ENCODE measurements around the gene SKI. TPM values are rescaled to one million over a fixed set of nuclear protein-coding genes. Genes with fewer than 3 reads are reported as not detected.

Gene SKI
- total RNA-seq, 1 experiment from 2014 or later, result 89.5 TPM

GRCh38 chr1:2239013-2239370 lies 10.9 kb downstream of the SKI start:
- Histone ChIP-seq H3K9ac (ENCODE audit: extremely low read depth, insufficient read length, low read length) (no peak overlapping the region), H2BK20ac (ENCODE audit: low read depth, low read length, poor library complexity, severe bottlenecking) (no peak overlapping the region), H3T11ph (ENCODE audit: low read length) (no peak overlapping the region), H2BK5ac (ENCODE audit: insufficient read length, low read length) (no peak overlapping the region), H3K4me2 (ENCODE audit: insufficient read depth, insufficient read length, low read length) (no peak overlapping the region), H2AFZ (ENCODE audit: low read length) (no peak overlapping the region), H3K79me1 (ENCODE audit: insufficient read depth, low read depth, low read length, poor library complexity, severe bottlenecking) (peaks cover 6% of the 10 kb centered on the region), H3K27me3 (ENCODE audit: insufficient read depth, low read length) (no peaks in the 10 kb centered on the region), H3K9me3 (ENCODE audit: control insufficient read depth, low read depth, low read length) (no peaks in the 10 kb centered on the region), H3K56ac (ENCODE audit: insufficient read length, low read depth, low read length) (no peak overlapping the region), H3K4me1 (ENCODE audit: insufficient read depth, low read length) (no peaks in the 10 kb centered on the region; the same call in 1 of the 2 replicates), H3K23me2 (ENCODE audit: insufficient read length, low read depth, low read length, poor library complexity, severe bottlenecking) (no peaks in the 10 kb centered on the region), H2BK15ac (ENCODE audit: low read depth, low read length) (no peak overlapping the region), H4K5ac (ENCODE audit: insufficient read length, low read depth, low read length) (no peak overlapping the region), H3K14ac (ENCODE audit: insufficient read depth, low read length) (no peak overlapping the region), H3K23ac (ENCODE audit: insufficient read length, low read depth, low read length) (no peak overlapping the region), H4K91ac (ENCODE audit: insufficient read length, low read depth, low read length) (no peak overlapping the region), H2BK12ac (ENCODE audit: insufficient read length, low read depth, low read length) (no peak overlapping the region), H3K4ac (ENCODE audit: low read depth, low read length) (no peak overlapping the region), H3K27ac (ENCODE audit: insufficient read length, low read depth, low read length) (no peak overlapping the region), H2AK5ac (ENCODE audit: insufficient read length, low read length) (no peak overlapping the region), H3K79me2 (ENCODE audit: insufficient read depth, low read length) (peaks cover 80% of the 10 kb centered on the region), H3K18ac (ENCODE audit: insufficient read length, low read depth, low read length) (no peak overlapping the region), H4K20me1 (ENCODE audit: control insufficient read depth, insufficient read depth, insufficient read length) (peaks cover 3% of the 10 kb centered on the region), H4K8ac (replicated peaks; ENCODE audit: insufficient read length, low read depth, low read length) (no peak overlapping the region), H2BK120ac (ENCODE audit: low read depth, low read length, poor library complexity, severe bottlenecking) (no peak overlapping the region)
- H3K27ac Mint-ChIP-seq, result no peak overlapping the region
- peaks cover 13 to 30% (median 23%) of the 10 kb centered on the region in 3 experiments for H3K36me3 Mint-ChIP-seq (ENCODE audit: insufficient read depth in 1 of 3, low read depth in 3 of 3)
- H3K27me3 Mint-ChIP-seq (ENCODE audit: low read depth), result no peaks in the 10 kb centered on the region
- H3K4me1 Mint-ChIP-seq, result peaks cover 41 to 50% of the 10 kb centered on the region in 2 experiments
- H3K4me3 Mint-ChIP-seq, result no peak overlapping the region
- TF ChIP-seq CTCF (conservative IDR thresholded peaks at IDR 0.05), result no peak
- H3K9me3 Mint-ChIP-seq, result no peaks in the 10 kb centered on the region
- WGBS (ENCODE audit: extremely low coverage, insufficient read length, low lambda C conversion rate), result no CpG with 5 or more reads among the region's 6 CpGs
- no peak for DNase-seq
